WTC11 (cell line): ENCODE measurements around the gene SUPT3H. TPM values are rescaled to one million over a fixed set of nuclear protein-coding genes. Genes with fewer than 3 reads are reported as not detected.

Experiments used
- ATAC-seq: fragments of 200-7000 bp; cut with Tn5 transposase; 2 replicates; pipeline ENCODE4 v1.10.0; 2021; ENCODE audit warnings: mild to moderate bottlenecking, moderate library complexity
- CTCF ChIA-PET: fragments of 300-600 bp; sonication (Branson Sonifier 250); formaldehyde crosslinking; loops from one replicate; lab custom pipeline; 2021; ENCODE audit warnings: antibody characterized with exemption; lab: Charles Lee
- POLR2A ChIA-PET: fragments of 350-600 bp; sonication (Branson Sonifier 250); formaldehyde crosslinking; loops from one replicate; lab custom pipeline; 2021; ENCODE audit warnings: antibody characterized with exemption; lab: Charles Lee
- DNase-seq: peaks from one replicate; pipeline ENCODE4 v3.0.0; 2021; ENCODE audit warnings: low spot score
- H3K27ac Mint-ChIP-seq: 2 replicates; pipeline ENCODE4 v1.8.0; 2021; ENCODE audit warnings: mixed read lengths
- H3K27me3 Mint-ChIP-seq: 2 replicates; pipeline ENCODE4 v1.8.0; 2021; ENCODE audit warnings: low read depth, mild to moderate bottlenecking, moderate library complexity, mixed read lengths
- H3K36me3 Mint-ChIP-seq: 2 replicates; pipeline ENCODE4 v1.8.0; 2021; ENCODE audit warnings: mixed read lengths
- H3K4me1 Mint-ChIP-seq: 2 replicates; pipeline ENCODE4 v1.8.0; 2022; ENCODE audit warnings: mixed read lengths
- H3K4me3 Mint-ChIP-seq: 2 replicates; pipeline ENCODE4 v1.8.0; 2021; ENCODE audit warnings: mild to moderate bottlenecking, moderate library complexity, mixed read lengths
- H3K9me3 Mint-ChIP-seq: 2 replicates; pipeline ENCODE4 v1.8.0; 2021; ENCODE audit warnings: mixed read lengths
- CREB1 ChIP-seq: sonication (generic); formaldehyde crosslinking; IDR thresholded peaks from 2 replicates; pipeline ENCODE4 v1.8.0; 2023; ENCODE audit warnings: mild to moderate bottlenecking, missing genetic modification reagents
- FOXK1 ChIP-seq: sonication (generic); formaldehyde crosslinking; IDR thresholded peaks from 2 replicates; pipeline ENCODE4 v1.8.0; 2022; ENCODE audit warnings: mild to moderate bottlenecking, moderate library complexity, missing genetic modification reagents
- FOXP1 ChIP-seq: sonication (generic); formaldehyde crosslinking; IDR thresholded peaks from 2 replicates; pipeline ENCODE4 v1.8.0; 2022; ENCODE audit warnings: missing genetic modification reagents, mild to moderate bottlenecking, moderate library complexity, borderline replicate concordance
- GTF2I ChIP-seq: fragments of 250-450 bp; sonication (Bioruptor Pico); conservative IDR thresholded peaks from 2 replicates; pipeline ENCODE4 v1.4.0; 2021; ENCODE audit warnings: mild to moderate bottlenecking
- IRF2 ChIP-seq: sonication (generic); formaldehyde crosslinking; IDR thresholded peaks from 2 replicates; pipeline ENCODE4 v1.8.0; 2022; ENCODE audit warnings: low read depth, missing genetic modification reagents, borderline replicate concordance
- NR1H2 ChIP-seq: sonication (generic); formaldehyde crosslinking; IDR thresholded peaks from 2 replicates; pipeline ENCODE4 v1.9.0; 2021; ENCODE audit warnings: mild to moderate bottlenecking, moderate library complexity, missing genetic modification reagents
- NR2C2 ChIP-seq: sonication (generic); formaldehyde crosslinking; IDR thresholded peaks from 2 replicates; pipeline ENCODE4 v1.8.0; 2022; ENCODE audit warnings: mild to moderate bottlenecking, missing genetic modification reagents
- SMAD4 ChIP-seq: sonication (generic); formaldehyde crosslinking; IDR thresholded peaks from 2 replicates; pipeline ENCODE4 v1.8.0; 2022; ENCODE audit warnings: mild to moderate bottlenecking, missing genetic modification reagents
- SOX15 ChIP-seq: fragments of 250-450 bp; sonication (Bioruptor Pico); IDR thresholded peaks from 2 replicates; pipeline ENCODE4 v1.9.0; 2021; ENCODE audit warnings: mild to moderate bottlenecking
- SP1 ChIP-seq: sonication (generic); formaldehyde crosslinking; conservative IDR thresholded peaks from 2 replicates; pipeline ENCODE4 v1.8.1; 2022; ENCODE audit warnings: missing genetic modification reagents
- TCF7 ChIP-seq: sonication (generic); formaldehyde crosslinking; IDR thresholded peaks from 2 replicates; pipeline ENCODE4 v1.8.0; 2022; ENCODE audit warnings: mild to moderate bottlenecking, low read depth, missing genetic modification reagents, moderate library complexity
- TEAD1 ChIP-seq: sonication (generic); formaldehyde crosslinking; IDR thresholded peaks from 2 replicates; pipeline ENCODE4 v1.8.0; 2022; ENCODE audit warnings: mild to moderate bottlenecking, missing genetic modification reagents
- TEAD4 ChIP-seq: sonication (generic); formaldehyde crosslinking; IDR thresholded peaks from 2 replicates; pipeline ENCODE4 v1.8.0; 2022; ENCODE audit warnings: mild to moderate bottlenecking, missing genetic modification reagents
- ZNF138 ChIP-seq: sonication (generic); formaldehyde crosslinking; conservative IDR thresholded peaks from 2 replicates; pipeline ENCODE4 v1.8.1; 2022; ENCODE audit warnings: mild to moderate bottlenecking, moderate library complexity, missing genetic modification reagents
- ZNF232 ChIP-seq: sonication (generic); formaldehyde crosslinking; IDR thresholded peaks from 2 replicates; pipeline ENCODE4 v1.8.0; 2022; ENCODE audit warnings: mild to moderate bottlenecking, missing genetic modification reagents
- total RNA-seq: library from RNA; stranded (reverse); gene quantifications from 3 replicates; pipeline ENCODE4 v1.2.3, GENCODE V29; 2021
- TF ChIP-seq, protein P1 (sequence below): sonication (generic); formaldehyde crosslinking; IDR thresholded peaks from 2 replicates; pipeline ENCODE4 v1.8.1; 2023; ENCODE audit warnings: mild to moderate bottlenecking, missing genetic modification reagents
- TF ChIP-seq, protein P2 (sequence below): fragments of 250-450 bp; sonication (Bioruptor Pico); conservative IDR thresholded peaks from 2 replicates; pipeline ENCODE4 v1.9.0; 2021; ENCODE audit warnings: mild to moderate bottlenecking
- TF ChIP-seq, protein P3 (sequence below): sonication (generic); formaldehyde crosslinking; IDR thresholded peaks from 2 replicates; pipeline ENCODE4 v1.8.0; 2022; ENCODE audit warnings: missing genetic modification reagents
- TF ChIP-seq, protein P4 (sequence below): sonication (generic); formaldehyde crosslinking; IDR thresholded peaks from 2 replicates; pipeline ENCODE4 v1.8.1; 2023; ENCODE audit warnings: mild to moderate bottlenecking, missing genetic modification reagents, moderate library complexity

Gene SUPT3H
- total RNA-seq, 1 experiment from 2014 or later: 15.3 TPM

DNA sequence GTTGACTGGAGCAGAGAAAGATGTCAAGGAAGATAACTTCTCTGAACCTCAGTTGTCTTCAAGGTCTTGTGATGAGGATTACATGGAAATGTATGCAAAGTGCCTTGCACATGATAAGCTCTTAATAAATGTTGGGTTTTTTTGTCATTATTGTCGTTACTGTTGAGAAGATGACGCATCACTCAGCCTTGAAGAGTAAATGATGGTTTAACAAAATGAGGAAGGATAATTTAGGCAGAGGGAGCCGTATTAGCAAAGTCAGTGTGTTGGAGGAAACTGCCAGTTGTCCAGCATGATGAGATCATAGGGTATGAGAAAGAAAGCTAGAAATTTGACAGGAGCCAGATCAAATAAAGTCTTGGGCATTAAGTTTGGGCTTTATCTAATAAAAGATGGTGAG, 8.8 kb upstream of the SUPT3H start (continued):
- TF ChIP-seq GTF2I (CRISPR knock-in tag) (no peak), SOX15 (CRISPR knock-in tag) (no peak), CREB1 (no peak), NR2C2 (CRISPR knock-in tag) (no peak), FOXP1 (CRISPR knock-in tag) (no peak), FOXK1 (CRISPR knock-in tag) (no peak)
- TF ChIP-seq, all 79 proteins: peak for 0

DNA sequence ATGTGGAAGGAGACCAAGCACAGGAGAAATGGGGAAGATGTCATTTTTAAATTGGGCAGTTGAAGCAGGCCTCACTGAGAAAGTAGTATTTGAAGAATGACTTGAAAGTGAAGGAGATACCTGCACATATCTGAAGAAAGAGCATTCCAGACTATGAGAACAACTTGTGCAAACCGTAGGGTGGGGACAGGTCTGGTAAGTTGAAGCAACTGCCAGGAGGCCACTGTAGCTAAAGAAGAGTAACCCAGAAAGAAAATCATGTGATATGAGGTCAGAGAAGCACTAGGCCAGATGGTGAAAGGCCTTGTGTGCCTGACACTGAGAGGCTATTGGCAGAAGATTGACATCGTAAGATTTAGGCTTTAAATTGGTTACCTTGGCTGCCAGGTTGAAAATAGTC, 4.7 kb upstream of the SUPT3H start:
- POLR2A ChIA-PET: no interaction called here
- CTCF ChIA-PET: no interaction called here
- H3K4me3 Mint-ChIP-seq: no peak overlapping the region
- TF ChIP-seq SMAD4 (CRISPR knock-in tag): no peak
- no peak for TF ChIP-seq FOXK1 (CRISPR knock-in tag)
- TF ChIP-seq SP1 (CRISPR knock-in tag): no peak
- TF ChIP-seq NR1H2 (CRISPR knock-in tag): no peak
- TF ChIP-seq, protein P1, sequence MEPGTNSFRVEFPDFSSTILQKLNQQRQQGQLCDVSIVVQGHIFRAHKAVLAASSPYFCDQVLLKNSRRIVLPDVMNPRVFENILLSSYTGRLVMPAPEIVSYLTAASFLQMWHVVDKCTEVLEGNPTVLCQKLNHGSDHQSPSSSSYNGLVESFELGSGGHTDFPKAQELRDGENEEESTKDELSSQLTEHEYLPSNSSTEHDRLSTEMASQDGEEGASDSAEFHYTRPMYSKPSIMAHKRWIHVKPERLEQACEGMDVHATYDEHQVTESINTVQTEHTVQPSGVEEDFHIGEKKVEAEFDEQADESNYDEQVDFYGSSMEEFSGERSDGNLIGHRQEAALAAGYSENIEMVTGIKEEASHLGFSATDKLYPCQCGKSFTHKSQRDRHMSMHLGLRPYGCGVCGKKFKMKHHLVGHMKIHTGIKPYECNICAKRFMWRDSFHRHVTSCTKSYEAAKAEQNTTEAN (CRISPR knock-in tag): no peak
- TF ChIP-seq, protein P2, sequence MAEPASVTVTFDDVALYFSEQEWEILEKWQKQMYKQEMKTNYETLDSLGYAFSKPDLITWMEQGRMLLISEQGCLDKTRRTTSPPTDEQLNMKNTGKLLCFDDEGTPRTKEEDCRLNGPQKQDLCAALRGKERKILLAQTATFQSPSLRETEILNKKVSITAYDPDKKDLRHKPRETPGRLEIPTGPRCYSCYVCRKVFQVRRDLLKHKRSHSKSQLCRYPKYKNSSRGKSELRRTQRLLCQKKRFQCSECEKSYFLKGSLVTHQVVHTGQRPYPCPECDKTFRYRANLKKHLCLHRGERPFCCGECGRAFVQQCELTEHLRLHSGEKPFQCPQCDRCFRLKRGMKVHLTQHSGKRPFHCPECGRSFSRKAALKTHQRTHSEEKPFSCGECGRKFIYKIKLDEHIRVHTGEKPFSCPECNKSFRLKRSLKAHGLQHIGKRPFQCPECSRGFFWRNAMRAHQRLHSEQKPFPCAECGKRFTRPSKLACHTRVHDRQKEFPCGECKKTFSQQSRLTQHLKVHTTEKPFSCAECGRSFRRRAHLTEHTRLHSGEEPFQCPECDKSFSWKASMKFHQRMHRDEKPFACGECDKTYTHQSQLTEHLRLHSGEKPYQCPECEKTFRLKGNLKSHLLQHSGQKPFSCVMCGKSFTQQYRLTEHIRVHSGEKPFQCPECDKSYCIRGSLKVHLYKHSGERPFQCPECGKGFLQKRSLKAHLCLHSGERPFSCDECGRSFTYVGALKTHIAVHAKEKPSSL (CRISPR knock-in tag): no peak
- TF ChIP-seq TEAD4 (CRISPR knock-in tag): no peak
- no peak for TF ChIP-seq ZNF138 (CRISPR knock-in tag)
- TF ChIP-seq, protein P3, sequence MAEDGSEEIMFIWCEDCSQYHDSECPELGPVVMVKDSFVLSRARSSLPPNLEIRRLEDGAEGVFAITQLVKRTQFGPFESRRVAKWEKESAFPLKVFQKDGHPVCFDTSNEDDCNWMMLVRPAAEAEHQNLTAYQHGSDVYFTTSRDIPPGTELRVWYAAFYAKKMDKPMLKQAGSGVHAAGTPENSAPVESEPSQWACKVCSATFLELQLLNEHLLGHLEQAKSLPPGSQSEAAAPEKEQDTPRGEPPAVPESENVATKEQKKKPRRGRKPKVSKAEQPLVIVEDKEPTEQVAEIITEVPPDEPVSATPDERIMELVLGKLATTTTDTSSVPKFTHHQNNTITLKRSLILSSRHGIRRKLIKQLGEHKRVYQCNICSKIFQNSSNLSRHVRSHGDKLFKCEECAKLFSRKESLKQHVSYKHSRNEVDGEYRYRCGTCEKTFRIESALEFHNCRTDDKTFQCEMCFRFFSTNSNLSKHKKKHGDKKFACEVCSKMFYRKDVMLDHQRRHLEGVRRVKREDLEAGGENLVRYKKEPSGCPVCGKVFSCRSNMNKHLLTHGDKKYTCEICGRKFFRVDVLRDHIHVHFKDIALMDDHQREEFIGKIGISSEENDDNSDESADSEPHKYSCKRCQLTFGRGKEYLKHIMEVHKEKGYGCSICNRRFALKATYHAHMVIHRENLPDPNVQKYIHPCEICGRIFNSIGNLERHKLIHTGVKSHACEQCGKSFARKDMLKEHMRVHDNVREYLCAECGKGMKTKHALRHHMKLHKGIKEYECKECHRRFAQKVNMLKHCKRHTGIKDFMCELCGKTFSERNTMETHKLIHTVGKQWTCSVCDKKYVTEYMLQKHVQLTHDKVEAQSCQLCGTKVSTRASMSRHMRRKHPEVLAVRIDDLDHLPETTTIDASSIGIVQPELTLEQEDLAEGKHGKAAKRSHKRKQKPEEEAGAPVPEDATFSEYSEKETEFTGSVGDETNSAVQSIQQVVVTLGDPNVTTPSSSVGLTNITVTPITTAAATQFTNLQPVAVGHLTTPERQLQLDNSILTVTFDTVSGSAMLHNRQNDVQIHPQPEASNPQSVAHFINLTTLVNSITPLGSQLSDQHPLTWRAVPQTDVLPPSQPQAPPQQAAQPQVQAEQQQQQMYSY (CRISPR knock-in tag): no peak
- TF ChIP-seq, protein P4, sequence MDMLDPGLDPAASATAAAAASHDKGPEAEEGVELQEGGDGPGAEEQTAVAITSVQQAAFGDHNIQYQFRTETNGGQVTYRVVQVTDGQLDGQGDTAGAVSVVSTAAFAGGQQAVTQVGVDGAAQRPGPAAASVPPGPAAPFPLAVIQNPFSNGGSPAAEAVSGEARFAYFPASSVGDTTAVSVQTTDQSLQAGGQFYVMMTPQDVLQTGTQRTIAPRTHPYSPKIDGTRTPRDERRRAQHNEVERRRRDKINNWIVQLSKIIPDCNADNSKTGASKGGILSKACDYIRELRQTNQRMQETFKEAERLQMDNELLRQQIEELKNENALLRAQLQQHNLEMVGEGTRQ (CRISPR knock-in tag): no peak
- no peak for TF ChIP-seq FOXP1 (CRISPR knock-in tag)
- no peak for TF ChIP-seq IRF2
- no peak for TF ChIP-seq ZNF232
- no peak for TF ChIP-seq TCF7 (CRISPR knock-in tag)
- no peak for TF ChIP-seq TEAD1 (CRISPR knock-in tag)
- no peak for DNase-seq
- no peaks in the 10 kb centered on the region for H3K36me3 Mint-ChIP-seq
- H3K27me3 Mint-ChIP-seq: no peaks in the 10 kb centered on the region; the same call in 1 of the 2 replicates
- H3K27ac Mint-ChIP-seq: no peak overlapping the region
- H3K4me1 Mint-ChIP-seq: peaks cover 7% of the 10 kb centered on the region
- ATAC-seq: no peak
- H3K9me3 Mint-ChIP-seq: no peaks in the 10 kb centered on the region
